Measurements from ENCODE around the gene RAB9A.

Gene RAB9A

GRCh38 chrX:13697455-13697854, 8.5 kb downstream of the RAB9A start:
- TF ChIP-seq EZH2phosphoT487 (IDR thresholded peaks at IDR 0.05; ENCODE audit: borderline replicate concordance) (no peak), CTCF (conservative IDR thresholded peaks at IDR 0.05; ENCODE audit: low read length) (no peak)
- Histone ChIP-seq H3K27me3 (ENCODE audit: insufficient read depth, low read length, poor library complexity, severe bottlenecking) (no peaks in the 10 kb centered on the region), H2AFZ (ENCODE audit: low read length) (no peak overlapping the region), H3K9ac (ENCODE audit: low read depth, low read length, poor library complexity, severe bottlenecking) (no peak overlapping the region), H4K20me1 (ENCODE audit: insufficient read depth, low read length, poor library complexity, severe bottlenecking) (peaks cover 40% of the 10 kb centered on the region), H3K4me1 (ENCODE audit: insufficient read depth, low read length, poor library complexity, severe bottlenecking) (peaks cover 42% of the 10 kb centered on the region), H3K9me3 (ENCODE audit: insufficient read depth, low read depth, low read length) (no peaks in the 10 kb centered on the region), H3K36me3 (ENCODE audit: insufficient read depth, low read length) (no peaks in the 10 kb centered on the region), H3F3A (ENCODE audit: low read depth) (no peaks in the 10 kb centered on the region), H3K9me2 (replicated peaks; ENCODE audit: low read depth, low read length) (no peaks in the 10 kb centered on the region), H3K4me2 (ENCODE audit: low read depth, low read length, poor library complexity, severe bottlenecking) (peak overlapping the region; percentile 24), H3K79me2 (ENCODE audit: insufficient read depth, low read length) (peaks cover 97% of the 10 kb centered on the region), H3K4me3 (ENCODE audit: low read length, poor library complexity, severe bottlenecking) (no peak overlapping the region)

DNA sequence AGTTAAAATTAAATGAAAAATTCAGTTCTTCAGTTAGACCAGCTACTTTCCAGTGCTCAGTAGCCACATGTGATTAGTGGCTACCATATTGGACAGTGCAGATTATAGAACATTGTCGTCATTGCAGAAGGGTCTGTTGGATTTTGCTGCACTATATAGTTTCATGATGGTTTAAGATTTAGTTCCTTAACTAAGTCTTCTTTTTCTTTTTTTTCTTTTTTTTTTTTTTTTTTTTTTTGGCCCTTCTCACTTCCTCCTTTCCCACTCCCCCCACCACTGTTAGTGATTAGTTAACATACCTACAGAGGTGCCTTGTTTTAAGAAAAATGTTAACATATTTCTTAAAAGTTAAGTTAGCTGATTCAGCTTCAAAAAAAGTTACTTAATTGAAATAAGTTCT, 9.0 kb downstream of the RAB9A start:
- Histone ChIP-seq H3K9ac (ENCODE audit: low read depth, low read length, poor library complexity, severe bottlenecking) (no peak overlapping the region), H3F3A (ENCODE audit: low read depth) (no peaks in the 10 kb centered on the region), H3K9me2 (replicated peaks; ENCODE audit: low read depth, low read length) (no peaks in the 10 kb centered on the region), H3K36me3 (ENCODE audit: insufficient read depth, low read length) (no peaks in the 10 kb centered on the region), H4K20me1 (ENCODE audit: insufficient read depth, low read length, poor library complexity, severe bottlenecking) (peaks cover 36% of the 10 kb centered on the region), H3K27me3 (ENCODE audit: insufficient read depth, low read length, poor library complexity, severe bottlenecking) (no peaks in the 10 kb centered on the region), H3K79me2 (ENCODE audit: insufficient read depth, low read length) (peaks cover 96% of the 10 kb centered on the region), H2AFZ (ENCODE audit: low read length) (no peak overlapping the region), H3K4me1 (ENCODE audit: insufficient read depth, low read length, poor library complexity, severe bottlenecking) (peaks cover 42% of the 10 kb centered on the region), H3K4me2 (ENCODE audit: low read depth, low read length, poor library complexity, severe bottlenecking) (peak overlapping the region; percentile 24), H3K9me3 (ENCODE audit: insufficient read depth, low read depth, low read length) (no peaks in the 10 kb centered on the region), H3K4me3 (ENCODE audit: low read length, poor library complexity, severe bottlenecking) (no peak overlapping the region)
- no peak for TF ChIP-seq EZH2phosphoT487 (IDR thresholded peaks at IDR 0.05; ENCODE audit: borderline replicate concordance)
- no peak for TF ChIP-seq CTCF (conservative IDR thresholded peaks at IDR 0.05; ENCODE audit: low read length)

- TF ChIP-seq CTCF (conservative IDR thresholded peaks at IDR 0.05; ENCODE audit: low read length) (no peak), EZH2phosphoT487 (IDR thresholded peaks at IDR 0.05; ENCODE audit: borderline replicate concordance) (no peak)
- Histone ChIP-seq H3K9ac (ENCODE audit: low read depth, low read length, poor library complexity, severe bottlenecking) (no peak overlapping the region), H3K9me3 (ENCODE audit: insufficient read depth, low read depth, low read length) (no peaks in the 10 kb centered on the region), H3K4me2 (ENCODE audit: low read depth, low read length, poor library complexity, severe bottlenecking) (peak overlapping the region; percentile 24), H3K4me1 (ENCODE audit: insufficient read depth, low read length, poor library complexity, severe bottlenecking) (peaks cover 40% of the 10 kb centered on the region), H3K27me3 (ENCODE audit: insufficient read depth, low read length, poor library complexity, severe bottlenecking) (no peaks in the 10 kb centered on the region), H3F3A (ENCODE audit: low read depth) (no peaks in the 10 kb centered on the region), H3K79me2 (ENCODE audit: insufficient read depth, low read length) (peaks cover 95% of the 10 kb centered on the region), H3K4me3 (ENCODE audit: low read length, poor library complexity, severe bottlenecking) (no peak overlapping the region), H4K20me1 (ENCODE audit: insufficient read depth, low read length, poor library complexity, severe bottlenecking) (peaks cover 32% of the 10 kb centered on the region), H2AFZ (ENCODE audit: low read length) (no peak overlapping the region), H3K9me2 (replicated peaks; ENCODE audit: low read depth, low read length) (no peaks in the 10 kb centered on the region), H3K36me3 (ENCODE audit: insufficient read depth, low read length) (no peaks in the 10 kb centered on the region)
These were observed 9.5 kb downstream of the RAB9A start for GRCh38 chrX:13698432-13698831.

Data from Loucy (cell line).